Activated CD4-positive, CD25-positive, alpha-beta regulatory T cell treated with anti-CD3 and anti-CD28 coated beads, Interleukin-2, amount 50 U/mL, for 16 hours (primary cell): Measurements from ENCODE around the gene GEMIN5.
A peak's percentile ranks its signal among the peaks of the same experiment; 100 is the strongest.
"Not testable (repeated sequence)": the region's sequence is repeated elsewhere in the genome, so short reads cannot be mapped to it uniquely, and the experiment has no call there.

Experiments
- DNase-seq: peaks from one replicate; pipeline ENCODE4 v3.0.0-alpha.2; 2020; ENCODE audit warnings: low read depth, low spot score

GEMIN5 gene

DNA sequence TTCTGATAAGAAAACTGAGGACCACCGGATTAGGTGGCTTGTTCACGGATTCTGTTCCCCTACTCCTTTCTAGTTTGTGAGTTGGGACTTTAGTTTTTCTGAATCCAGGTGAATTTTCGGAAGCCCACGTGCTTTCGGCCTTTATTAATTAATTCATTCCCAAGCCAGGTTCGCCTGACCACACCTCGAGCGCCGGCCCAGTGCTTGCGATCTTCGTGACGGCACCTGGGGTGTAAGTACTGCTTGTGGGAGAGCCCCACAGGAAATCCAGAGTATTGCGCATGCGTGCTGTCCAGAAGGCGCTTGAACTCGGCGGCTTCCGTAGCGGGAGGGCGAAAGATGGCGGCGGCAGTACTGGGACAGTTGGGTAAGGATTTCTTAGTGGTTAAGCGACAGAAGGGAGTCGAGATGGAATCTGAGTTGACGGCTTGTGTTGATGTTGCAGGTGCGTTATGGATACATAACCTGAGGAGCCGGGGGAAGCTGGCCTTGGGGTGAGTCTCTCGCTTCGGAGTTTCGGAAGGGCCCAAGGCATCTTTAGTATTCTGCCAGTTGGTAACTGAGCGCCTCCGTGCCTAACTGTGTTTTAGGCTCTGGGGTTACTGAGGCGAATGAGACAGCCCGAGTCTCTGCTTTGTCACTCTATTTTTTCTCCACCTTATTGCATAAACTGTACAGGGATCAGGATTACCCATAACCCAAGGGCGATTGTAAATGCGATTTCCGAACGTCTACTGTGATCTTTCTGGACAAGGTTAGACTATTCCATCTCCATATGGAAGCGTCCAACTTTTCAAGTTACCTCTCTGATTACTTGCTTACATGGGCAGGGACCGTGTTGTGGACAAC is 3.0 kb upstream of the GEMIN5 start, which contains the start of gene MRPL22:
Gene MRPL22 (plus strand): TSS at position 302 of the 849 bp plus-strand sequence. CDS start 38 bp downstream, at position 340.
- DNase-seq, result peak; percentile 91

DNA sequence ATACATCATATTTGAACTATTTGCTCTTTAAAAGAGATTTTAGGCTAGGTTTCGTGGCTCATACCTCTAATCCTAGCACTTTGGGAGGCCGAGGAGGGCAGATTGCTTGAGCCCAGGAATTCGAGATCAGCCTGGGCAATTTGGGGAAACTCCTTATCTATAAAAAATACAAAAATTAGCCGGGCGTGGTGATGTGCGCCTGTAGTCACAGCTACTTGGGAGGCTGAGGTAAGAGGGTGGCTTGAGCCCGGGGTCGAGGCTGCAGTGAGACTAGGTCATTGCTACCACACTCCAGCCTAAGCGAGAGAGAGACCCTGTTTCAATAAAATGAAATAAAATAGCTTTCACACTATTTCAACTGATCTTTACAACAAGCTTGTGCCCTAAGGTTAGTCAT is 2.4 kb upstream of the GEMIN5 start:
- DNase-seq, result no peak

DNA sequence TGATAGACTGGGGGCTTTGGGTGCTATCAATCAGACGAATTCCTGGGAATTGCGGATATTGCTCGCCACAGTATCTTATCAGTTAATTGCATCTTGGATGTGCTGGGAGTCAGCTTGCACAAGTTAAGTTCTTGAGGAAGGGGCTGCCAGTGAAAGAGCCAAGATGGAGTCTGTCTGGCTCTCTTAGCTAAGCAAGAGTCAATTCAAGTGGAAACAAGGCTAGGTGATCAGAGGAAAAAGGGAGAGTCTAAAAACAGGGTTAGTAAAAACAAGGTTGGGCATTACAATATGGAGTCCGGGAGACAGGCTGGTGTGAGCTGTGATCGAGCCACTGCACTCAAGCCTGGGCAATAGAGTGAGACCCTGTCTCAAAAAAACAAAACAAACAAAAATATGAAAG is 1.4 kb upstream of the GEMIN5 start:
- not testable (repeated sequence) for DNase-seq

DNA sequence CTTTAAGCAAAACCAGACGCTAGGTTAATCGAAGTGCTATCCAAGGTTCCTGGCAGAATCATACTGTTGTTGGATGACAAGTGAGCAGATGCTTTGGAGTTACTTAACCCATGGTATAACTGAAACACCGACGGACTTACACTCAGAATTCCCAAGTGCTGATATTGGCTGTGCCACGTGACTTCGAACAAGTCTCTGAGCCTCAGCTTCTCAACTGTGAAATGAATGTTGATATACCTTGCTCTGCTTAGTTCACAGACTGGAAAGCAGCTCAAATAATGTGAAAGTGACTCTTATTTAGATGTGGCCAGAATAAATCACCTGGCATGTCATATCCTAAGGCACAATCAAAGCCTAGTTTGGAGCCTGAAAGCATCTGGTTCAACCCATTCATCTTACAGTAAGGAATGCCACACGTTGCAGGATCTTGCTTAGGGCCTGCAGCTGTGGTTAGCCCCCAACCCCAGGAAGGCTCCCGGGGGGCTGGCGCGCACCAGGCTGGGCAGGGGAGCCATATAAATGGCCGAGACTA is 759 bp downstream of the GEMIN5 start:
- no peak for DNase-seq

DNA sequence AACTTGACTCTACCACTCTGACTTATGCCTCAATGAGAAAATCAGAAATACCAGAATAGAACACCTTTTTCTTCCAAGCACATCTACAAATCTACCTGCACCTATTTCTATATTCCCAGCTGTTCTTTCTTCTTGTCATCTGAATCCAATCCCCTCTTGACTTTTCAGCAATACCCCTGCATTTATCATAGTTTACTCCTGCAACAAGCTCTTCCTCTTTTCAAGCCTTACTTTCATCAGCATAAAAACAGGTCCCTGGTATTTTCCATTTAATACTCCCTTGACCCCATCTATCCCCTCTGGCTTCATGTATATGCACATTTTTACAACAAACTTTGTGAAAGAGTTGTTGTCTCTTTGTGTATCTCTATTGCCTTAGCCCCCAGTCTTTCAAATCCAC is 3.1 kb downstream of the GEMIN5 start:
- DNase-seq, result no peak

DNA sequence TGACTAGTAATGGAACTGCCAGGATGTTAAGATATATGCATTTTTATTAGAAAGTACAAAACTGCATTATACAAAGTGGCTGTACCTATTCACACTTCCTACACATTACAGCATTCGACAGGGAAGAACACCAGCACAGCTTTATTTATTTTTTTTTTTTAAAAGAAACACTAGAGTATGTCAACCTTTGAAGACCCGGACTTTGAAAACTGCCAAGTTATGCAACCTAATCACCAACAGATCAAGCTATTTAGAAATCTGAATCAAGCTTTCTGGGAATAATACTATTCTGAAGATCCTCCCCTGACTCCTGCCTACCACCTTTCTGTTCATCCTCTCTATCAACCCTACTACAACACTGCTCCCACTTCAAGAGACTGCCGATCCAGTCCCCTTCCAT is 4.5 kb downstream of the GEMIN5 start:
- no peak for DNase-seq

DNA sequence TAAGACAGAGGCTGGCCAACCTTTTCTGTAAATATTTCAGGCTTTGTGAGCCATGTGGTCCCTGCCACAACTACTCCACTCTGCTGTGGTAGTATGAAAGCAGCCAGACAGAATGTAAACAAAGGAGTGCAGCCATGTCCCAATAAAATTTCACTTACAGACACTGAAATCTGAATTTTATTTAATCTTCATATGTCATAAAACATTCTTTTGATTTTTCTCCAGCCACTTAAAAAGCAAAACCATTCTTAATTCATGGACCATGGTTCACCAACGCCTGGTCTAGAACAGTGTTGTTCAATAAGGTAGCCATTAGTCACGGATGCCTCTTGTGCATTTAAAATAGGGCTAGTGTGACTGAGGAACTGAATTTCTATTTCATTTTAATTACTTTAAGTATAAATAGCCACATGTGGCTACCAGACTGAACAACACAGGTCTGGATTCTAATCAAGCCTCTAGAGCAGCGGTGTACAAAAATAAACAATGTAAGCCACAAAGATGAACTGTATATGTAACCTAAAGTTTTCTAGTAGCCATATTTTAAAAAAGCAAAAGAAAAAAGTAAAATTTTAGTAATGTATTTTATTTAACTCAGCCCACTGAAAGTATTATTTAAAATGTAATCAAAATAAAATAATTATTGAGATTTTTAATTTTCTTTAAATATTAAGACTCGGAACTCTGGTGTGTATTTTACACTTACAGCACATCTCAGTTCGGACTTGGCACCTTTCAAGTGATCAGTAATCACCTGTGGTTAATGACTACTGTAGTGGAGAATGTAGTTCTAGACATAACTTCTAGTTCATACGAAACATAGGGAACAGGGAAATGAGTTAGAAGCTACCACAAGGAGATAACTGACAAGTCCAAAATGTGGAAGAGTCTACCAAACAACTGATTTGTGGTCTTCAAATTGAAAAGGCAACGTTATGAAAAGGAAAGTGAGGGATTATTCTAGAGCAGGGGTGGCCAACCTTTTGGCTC is 14.3 kb downstream of the GEMIN5 start:
- DNase-seq, result no peak

DNA sequence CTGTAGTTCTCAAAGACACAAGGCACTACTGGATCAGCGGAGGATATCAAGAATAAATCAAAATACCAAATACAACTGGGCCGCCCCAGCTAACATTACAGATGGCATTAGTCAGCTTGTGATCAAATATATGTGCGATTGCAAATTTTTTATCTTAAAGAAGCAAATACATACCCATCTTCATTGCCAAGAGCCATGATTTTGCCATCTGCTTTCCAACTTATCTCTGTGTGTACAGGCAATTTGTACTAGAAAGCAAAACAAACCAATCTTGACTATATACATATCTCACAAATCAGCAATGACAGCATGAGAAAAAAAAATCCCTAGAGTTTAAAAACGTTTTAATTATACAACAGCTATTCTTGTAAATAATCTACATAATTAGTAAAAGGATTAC is 20.3 kb downstream of the GEMIN5 start:
- no peak for DNase-seq

DNA sequence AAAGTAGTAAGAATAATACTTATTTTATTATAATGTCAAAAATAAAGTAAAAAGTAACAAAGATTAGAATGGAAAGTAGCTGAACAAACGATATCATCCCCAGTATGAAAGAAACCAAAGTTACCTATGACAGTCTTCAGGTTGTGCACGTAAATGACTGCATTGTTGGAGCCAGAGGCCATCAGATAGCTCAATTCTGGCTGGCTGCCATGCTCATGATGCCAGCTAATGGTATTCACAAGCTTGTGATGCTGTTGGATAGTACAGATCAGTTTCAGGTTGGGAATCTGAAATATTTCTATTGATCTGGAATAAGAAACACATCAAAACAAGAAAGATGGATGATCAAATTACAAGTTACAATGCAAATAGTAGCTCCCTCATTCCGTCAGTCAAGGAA is 21.1 kb downstream of the GEMIN5 start:
- no peak for DNase-seq

DNA sequence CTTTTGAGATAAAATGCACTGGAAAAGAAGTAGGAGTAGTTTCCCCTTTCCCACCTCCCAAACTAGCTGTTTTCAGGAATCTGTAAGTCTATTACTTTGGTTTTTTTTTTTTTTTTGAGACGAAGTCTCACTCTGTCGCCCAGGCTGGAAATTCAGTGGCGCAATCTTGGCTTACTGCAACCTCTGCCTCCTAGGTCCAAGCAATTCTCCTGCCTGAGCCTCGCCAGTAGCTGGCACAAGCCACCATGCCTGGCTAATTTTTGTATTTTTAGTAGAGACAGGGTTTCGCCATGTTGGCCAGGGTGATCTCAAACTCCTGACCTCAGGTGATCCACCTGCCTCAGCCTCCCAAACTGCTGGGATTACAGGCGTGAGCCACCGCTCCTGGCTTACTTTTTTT is 32.4 kb downstream of the GEMIN5 start:
- DNase-seq, result not testable (repeated sequence)

DNA sequence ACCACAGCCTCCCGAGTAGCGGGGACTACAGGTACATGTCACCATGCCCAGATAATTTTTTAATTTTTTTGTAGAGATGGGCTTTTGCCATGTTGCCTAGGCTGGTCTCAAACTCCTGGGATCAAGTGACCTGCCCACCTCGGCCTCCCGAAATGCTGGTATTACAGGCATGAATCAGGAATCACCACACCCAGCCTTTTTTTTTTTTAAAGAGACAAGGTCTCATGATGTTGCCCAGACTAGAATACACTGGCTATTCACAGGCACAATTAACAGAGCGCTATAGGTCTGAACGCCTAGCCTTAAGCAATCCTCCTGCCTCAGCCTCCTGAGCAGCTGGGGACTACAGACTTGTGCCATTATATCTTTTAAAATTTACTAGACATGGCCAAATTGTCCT is 36.1 kb downstream of the GEMIN5 start:
- no peak for DNase-seq

DNA sequence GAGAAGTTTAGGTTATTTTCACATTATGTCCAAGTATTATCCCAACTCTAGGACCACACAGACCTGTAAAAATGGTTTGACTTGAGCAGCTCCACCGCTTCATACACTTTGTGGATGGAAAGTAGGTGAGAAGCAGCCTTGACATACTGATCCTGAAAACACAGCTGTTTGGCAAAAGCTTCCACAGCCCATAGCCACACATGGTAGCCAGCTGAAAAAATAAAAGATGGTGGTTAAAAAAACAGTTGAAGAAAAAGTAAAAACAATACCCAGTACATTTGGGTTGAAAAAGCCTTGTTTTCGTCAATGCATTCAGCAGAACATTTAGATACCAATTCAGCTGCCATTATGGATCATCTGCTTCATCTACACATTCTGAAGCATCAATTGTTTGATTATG is 36.7 kb downstream of the GEMIN5 start:
- DNase-seq, result no peak

DNA sequence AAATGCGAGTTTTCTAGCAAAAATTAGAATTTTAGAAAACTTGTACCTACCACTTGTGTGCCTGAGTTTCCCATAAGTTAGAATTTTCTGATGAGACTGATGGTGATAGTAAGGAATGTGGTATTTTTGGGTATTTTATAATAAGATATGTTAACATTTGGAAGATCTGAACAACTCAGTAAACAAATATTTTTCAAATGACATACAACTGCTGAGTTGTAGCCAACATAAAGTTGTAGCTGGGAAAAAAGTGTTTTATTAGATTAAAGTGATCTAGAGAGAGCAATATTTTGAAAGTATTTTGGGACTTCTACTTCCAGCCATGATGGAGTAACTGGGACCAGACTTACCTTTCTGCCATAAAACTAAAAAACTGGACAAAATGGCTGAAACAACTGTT is 37.9 kb downstream of the GEMIN5 start:
- no peak for DNase-seq

DNA sequence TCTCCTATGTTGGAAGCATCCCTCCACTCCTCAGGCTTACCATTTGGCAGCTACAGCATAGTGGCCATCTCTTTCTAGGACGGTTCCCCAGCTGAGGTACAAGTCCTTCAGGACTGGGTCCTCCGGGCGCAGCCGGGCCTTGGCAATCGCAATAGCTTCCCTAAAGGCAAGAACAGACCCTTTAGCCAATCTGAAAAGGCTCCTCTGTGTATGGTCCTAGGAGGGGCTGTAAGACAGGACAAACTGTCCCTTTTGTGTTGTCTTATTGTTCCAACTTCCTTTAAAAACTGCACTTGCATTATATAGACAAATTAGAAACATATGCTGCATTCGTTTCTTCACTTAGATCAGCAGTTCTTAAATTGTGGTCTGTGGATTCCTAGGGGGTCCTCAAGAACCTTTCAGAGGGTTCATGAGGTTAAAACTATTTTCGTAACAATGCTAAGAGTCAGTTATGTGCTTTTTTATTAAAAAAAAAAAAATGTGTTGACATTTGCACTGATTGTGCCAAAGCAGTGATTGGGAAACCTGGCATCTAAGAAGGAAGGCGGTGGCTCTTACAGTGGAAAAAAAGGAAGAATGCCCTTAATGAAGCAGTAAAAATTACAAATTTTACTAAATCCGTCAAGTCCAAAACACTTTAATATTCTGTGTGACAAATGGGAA is 38.7 kb downstream of the GEMIN5 start:
- no peak for DNase-seq

DNA sequence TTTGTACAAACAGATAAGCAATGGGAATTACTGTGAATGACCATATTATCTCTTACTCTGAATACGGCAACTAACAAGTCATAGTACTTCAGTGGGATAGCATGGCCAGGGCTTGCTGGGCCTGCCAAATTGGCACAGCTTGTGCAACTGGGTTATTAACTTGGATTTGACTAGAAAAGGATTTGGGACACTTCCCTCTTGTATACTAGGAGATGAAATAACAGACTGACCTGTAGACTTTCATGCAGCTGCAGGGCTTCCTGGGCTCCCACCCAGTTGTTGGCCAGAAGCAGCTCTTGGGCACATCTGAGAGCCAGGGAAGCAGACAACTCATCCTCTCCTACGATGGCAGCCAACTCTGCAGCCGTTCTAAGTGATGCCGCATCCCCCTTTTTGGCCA is 39.8 kb downstream of the GEMIN5 start:
- no peak for DNase-seq

DNA sequence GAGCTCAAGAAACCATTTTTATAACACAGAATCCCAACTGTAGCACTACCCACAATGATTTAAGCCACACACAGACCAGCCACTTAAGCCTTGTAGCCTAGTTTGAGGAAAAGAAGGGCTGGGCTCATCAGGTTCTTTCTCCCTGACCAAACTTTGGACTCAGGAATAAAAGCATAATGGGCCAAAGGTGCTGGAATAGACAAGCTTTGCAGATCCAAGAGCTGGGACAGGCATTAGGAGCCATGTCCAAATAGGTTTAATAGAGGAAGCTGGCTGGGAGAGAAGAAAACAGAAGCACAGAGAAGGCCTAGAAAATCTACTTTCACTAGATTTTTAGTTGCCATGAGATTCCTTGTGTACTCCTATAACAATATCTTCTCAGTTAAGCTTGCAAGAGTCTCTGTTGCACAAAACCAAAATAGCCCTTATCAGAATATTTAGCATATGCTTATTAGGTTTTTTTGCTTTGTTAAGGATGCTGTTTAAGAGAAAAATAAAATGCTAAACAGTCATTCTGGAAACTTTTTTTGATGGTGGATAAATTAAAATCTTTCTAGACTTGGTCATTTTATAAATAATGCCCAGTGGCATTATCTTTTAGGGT is 41.3 kb downstream of the GEMIN5 start:
- no peak for DNase-seq

DNA sequence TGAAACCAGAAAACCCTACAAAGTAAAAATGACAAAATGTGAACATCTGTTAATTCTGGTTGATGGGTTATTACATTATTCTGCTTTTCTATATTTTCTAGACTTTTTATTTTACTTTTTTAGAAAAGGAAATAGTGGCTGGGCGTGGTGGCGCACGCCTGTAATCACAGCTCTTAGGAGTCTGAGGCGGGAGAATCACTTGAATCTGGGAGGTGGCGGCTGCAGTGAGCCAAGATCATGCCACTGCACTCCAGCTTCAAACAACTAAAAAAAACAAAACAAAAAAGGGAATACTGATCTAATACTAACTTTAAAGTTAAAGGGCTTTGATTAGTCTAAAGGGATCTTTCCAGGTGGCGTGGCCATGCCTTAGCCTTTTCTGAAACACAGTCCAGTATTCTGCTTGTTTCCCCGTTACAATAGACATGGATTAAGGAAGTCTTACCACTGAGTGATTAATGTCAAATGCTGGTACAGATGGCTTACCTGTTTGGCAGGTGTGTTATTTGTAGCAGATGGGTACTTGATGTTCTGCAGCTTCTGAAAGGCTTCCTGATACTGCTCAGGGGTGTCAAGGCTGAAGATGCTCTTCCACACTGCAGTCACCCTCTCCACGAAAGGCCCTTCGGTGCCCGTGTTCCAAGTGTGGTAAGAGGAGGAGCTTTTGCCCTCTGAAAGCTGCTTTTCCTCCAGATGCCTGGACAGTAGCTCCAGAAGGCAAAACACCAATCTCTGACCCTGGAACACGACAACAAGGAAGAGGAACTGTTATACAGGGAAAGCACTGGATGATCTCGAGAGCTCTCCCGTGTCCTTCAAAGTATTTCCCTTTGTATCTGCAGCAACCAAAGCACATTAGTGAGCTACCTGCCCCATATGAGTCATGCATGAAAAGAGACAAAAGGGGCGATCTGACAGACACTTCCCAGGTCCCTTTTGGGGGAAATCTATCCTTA is 42.1 kb downstream of the GEMIN5 start:
- DNase-seq, result no peak

DNA sequence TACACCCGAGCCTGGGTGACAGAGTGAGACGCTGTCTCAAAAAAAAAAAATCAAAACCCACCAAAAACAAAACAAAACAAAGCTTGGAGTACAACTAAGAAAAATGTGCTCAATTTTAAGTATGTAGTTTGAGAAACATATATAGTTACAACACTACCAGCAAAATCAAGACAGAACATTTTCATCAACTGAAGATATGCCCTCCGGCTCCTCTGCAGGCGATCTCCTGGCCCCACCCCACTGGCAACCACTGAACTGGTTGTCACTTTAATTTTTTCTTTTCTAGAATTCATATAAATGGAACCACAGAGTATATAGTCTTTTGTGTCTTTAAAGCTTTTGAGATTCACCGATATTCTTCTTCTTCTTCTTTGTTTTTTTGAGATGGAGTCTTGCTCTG is 44.6 kb downstream of the GEMIN5 start:
- no peak for DNase-seq

DNA sequence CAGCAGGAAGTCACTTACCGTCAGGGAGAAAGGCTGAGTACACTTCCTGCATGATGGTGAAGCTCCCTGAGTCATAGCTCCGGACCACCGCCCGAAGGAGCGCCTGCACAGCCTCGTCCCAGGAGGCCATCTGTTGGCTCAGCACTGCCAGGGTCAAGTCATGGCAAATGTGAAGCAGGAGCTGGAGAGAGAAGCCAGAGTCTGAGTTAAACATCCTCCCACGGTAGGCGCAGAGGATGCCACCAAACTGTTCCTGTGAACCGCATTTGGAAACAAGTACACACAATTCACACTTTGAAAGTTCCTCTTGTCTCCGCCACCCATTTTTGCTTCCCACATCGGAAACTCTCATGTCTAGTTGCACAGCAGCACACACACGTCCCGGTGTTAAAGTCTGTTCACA is 45.6 kb downstream of the GEMIN5 start:
- DNase-seq, result no peak

DNA sequence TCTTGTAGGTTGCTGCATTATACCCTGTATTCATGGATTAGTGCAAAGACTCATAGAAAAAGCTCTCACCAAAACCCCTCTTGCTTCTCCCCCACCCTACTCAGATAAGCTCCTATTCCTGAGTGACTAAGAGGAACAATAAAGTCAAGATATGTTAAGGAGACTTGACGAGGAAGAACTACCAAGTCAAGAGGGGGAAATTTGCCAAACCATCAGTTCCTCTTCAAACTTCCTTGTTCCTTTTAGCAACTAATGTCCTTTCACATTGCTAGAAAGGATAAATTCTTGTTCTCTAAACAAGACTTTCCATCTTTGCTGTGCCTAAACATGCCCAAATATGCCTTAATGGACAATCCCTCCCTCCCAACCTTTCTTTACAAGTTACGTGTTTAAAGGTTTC is 52.6 kb downstream of the GEMIN5 start:
- no peak for DNase-seq
